ENCODE measurements around the gene MCM3. TPM values are rescaled to one million over a fixed set of nuclear protein-coding genes. Genes with fewer than 3 reads are reported as not detected.

MCM3 gene
- polyA plus RNA-seq, 1 of the 3 experiments (the other 2 are of a cell fraction), result 62.4 TPM

DNA sequence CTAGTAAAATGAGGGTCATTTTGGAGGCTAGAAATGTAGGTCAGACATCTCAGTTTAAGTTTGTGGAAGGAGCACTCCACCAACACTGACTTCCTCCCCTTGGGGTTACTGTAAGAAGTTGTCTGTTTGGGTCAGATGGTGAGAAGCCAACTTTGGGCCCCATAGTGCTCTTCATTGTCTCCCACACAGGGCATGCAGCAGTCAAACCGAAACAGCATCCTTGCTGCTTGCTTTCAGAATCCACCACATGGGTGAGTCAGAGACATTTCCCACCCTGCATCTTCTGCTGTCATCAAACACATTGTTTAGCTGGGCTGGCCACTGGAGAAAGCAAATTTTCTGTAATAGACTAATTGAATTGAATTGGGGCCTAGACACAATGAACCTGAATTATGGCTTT is 57.0 kb downstream of the MCM3 start (continued):
- TF ChIP-seq, protein P1, sequence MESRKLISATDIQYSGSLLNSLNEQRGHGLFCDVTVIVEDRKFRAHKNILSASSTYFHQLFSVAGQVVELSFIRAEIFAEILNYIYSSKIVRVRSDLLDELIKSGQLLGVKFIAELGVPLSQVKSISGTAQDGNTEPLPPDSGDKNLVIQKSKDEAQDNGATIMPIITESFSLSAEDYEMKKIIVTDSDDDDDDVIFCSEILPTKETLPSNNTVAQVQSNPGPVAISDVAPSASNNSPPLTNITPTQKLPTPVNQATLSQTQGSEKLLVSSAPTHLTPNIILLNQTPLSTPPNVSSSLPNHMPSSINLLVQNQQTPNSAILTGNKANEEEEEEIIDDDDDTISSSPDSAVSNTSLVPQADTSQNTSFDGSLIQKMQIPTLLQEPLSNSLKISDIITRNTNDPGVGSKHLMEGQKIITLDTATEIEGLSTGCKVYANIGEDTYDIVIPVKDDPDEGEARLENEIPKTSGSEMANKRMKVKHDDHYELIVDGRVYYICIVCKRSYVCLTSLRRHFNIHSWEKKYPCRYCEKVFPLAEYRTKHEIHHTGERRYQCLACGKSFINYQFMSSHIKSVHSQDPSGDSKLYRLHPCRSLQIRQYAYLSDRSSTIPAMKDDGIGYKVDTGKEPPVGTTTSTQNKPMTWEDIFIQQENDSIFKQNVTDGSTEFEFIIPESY (IDR thresholded peaks at IDR 0.05; ENCODE audit: borderline replicate concordance, low read depth), result no peak
- TF ChIP-seq FOXM1 (IDR thresholded peaks at IDR 0.05; ENCODE audit: low read depth) (no peak), MEF2A (IDR thresholded peaks at IDR 0.05; ENCODE audit: borderline replicate concordance, low read depth) (no peak), MXI1 (IDR thresholded peaks at IDR 0.05; ENCODE audit: low read depth, low read length) (no peak), EP300 (IDR thresholded peaks at IDR 0.05; ENCODE audit: borderline replicate concordance in 1 of 2, low read depth in 1 of 2, low read length in 1 of 2) (no peak), JUND (IDR thresholded peaks at IDR 0.05) (no peak)

DNA sequence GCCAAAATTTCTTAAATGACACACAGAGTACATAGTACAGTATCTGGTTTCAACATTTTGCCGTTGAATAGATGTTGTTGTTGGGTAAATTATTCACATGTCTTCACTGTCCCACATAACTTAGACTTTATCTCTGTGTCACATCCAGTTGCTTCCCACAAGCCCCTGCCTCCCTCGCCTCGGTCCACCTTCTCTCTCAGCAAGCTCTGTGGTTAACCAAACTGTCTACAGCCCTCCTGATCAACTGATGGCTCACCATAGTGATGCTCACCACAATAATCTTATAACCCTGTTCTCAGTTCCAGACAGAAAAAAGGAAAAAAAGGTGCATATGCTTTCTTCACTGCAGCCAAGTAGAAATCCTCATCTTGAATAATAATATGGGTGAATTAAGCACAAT is 63.2 kb downstream of the MCM3 start:
- CTCF ChIA-PET, result no interaction called here
- POLR2A ChIA-PET, result no interaction called here

DNA sequence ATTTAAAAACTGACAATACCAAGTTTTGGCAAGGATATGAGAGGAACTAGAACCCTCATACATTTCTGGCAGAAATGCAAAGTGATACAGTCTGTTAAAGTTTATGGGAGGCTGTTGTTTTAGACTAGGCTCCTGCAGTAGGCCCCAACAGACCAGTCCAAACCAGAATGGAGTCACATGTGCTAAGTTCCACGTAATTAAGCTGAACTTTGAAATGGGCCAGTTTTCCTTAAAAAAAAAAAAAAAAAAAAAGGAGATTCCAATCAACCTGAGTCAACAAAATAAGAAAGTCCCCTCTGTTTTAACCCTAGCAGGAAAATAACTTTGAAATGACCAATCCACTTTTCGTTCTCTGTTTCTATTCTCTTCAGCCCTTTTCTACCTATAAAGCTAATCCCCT is 66.8 kb downstream of the MCM3 start:
- Histone ChIP-seq H4K20me1 (ENCODE audit: insufficient read depth) (no peaks in the 10 kb centered on the region), H3K9me2 (no peaks in the 10 kb centered on the region), H3K4me2 (no peak overlapping the region), H3K4me1 (ENCODE audit: control insufficient read depth in 1 of 2, insufficient read depth in 2 of 2, low read depth in 1 of 2, low read length in 1 of 2) (no peaks in the 10 kb centered on the region), H3K27ac (ENCODE audit: low read depth in 2 of 2, low read length in 1 of 2) (no peak overlapping the region), H3K9me3 (no peaks in the 10 kb centered on the region), H3K36me3 (replicated peaks in 1 of 2; ENCODE audit: control insufficient read depth in 1 of 2, insufficient read depth in 2 of 2, low read length in 1 of 2) (no peaks in the 10 kb centered on the region), H3K4me3 (ENCODE audit: low read depth in 2 of 2, low read length in 1 of 2) (no peak overlapping the region), H3K79me2 (ENCODE audit: insufficient read depth) (no peaks in the 10 kb centered on the region), H3K9ac (no peak overlapping the region), H3F3A (replicated peaks; ENCODE audit: insufficient read depth) (no peaks in the 10 kb centered on the region), H3K27me3 (ENCODE audit: insufficient read depth) (no peaks in the 10 kb centered on the region; the same call in 1 of the 2 replicates), H2AFZ (ENCODE audit: low read depth) (no peak overlapping the region)
- ChIA-PET POLR2A (no interaction called here), CTCF (no interaction called here)
- 4% methylated on average over 2 of the region's 2 CpGs for WGBS (ENCODE audit: low lambda C conversion rate)
- no peak for DNase-seq
- TF ChIP-seq, protein P2, sequence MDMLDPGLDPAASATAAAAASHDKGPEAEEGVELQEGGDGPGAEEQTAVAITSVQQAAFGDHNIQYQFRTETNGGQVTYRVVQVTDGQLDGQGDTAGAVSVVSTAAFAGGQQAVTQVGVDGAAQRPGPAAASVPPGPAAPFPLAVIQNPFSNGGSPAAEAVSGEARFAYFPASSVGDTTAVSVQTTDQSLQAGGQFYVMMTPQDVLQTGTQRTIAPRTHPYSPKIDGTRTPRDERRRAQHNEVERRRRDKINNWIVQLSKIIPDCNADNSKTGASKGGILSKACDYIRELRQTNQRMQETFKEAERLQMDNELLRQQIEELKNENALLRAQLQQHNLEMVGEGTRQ (IDR thresholded peaks at IDR 0.05; ENCODE audit: borderline replicate concordance, low read depth, low read length), result no peak
- TF ChIP-seq YY1 (IDR thresholded peaks at IDR 0.05; ENCODE audit: low read depth) (no peak), RFX5 (IDR thresholded peaks at IDR 0.05; ENCODE audit: low read length) (no peak), FOSL2 (IDR thresholded peaks at IDR 0.05; ENCODE audit: borderline replicate concordance, low read depth) (no peak), CHD2 (IDR thresholded peaks at IDR 0.05; ENCODE audit: low read length, partially characterized antibody) (no peak), EZH2phosphoT487 (IDR thresholded peaks at IDR 0.05; ENCODE audit: borderline replicate concordance, low read depth) (no peak), EP300 (IDR thresholded peaks at IDR 0.05; ENCODE audit: borderline replicate concordance in 1 of 2, low read depth in 1 of 2, low read length in 1 of 2) (no peak)

More for the DNA sequence above, 63.2 kb downstream of the MCM3 start:
- no peak overlapping the region for H2AFZ ChIP-seq (ENCODE audit: low read depth)
- no peaks in the 10 kb centered on the region for H3K9me2 ChIP-seq
- no peak overlapping the region for H3K9ac ChIP-seq
- no peaks in the 10 kb centered on the region for H4K20me1 ChIP-seq (ENCODE audit: insufficient read depth)
- H3K79me2 ChIP-seq (ENCODE audit: insufficient read depth), result no peaks in the 10 kb centered on the region
- no peak overlapping the region for H3K4me2 ChIP-seq
- 2% methylated on average over 3 of the region's 3 CpGs for WGBS (ENCODE audit: low lambda C conversion rate)
- no peak for TF ChIP-seq TEAD4 (IDR thresholded peaks at IDR 0.05; ENCODE audit: borderline replicate concordance, insufficient read depth)
- TF ChIP-seq, protein P3, sequence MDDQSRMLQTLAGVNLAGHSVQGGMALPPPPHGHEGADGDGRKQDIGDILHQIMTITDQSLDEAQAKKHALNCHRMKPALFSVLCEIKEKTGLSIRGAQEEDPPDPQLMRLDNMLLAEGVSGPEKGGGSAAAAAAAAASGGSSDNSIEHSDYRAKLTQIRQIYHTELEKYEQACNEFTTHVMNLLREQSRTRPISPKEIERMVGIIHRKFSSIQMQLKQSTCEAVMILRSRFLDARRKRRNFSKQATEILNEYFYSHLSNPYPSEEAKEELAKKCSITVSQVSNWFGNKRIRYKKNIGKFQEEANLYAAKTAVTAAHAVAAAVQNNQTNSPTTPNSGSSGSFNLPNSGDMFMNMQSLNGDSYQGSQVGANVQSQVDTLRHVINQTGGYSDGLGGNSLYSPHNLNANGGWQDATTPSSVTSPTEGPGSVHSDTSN (IDR thresholded peaks at IDR 0.05), result no peak
- H3F3A ChIP-seq (replicated peaks; ENCODE audit: insufficient read depth), result no peaks in the 10 kb centered on the region
- H3K4me1 ChIP-seq (ENCODE audit: control insufficient read depth in 1 of 2, insufficient read depth in 2 of 2, low read depth in 1 of 2, low read length in 1 of 2), result no peaks in the 10 kb centered on the region
- H3K9me3 ChIP-seq, result no peaks in the 10 kb centered on the region
- H3K4me3 ChIP-seq (ENCODE audit: low read depth in 2 of 2, low read length in 1 of 2), result no peak overlapping the region; a peak in 1 of 4 replicates
- no peaks in the 10 kb centered on the region; the same call in 1 of the 2 replicates for H3K27me3 ChIP-seq (ENCODE audit: insufficient read depth)
- DNase-seq, result no peak
- H3K36me3 ChIP-seq (replicated peaks in 1 of 2; ENCODE audit: control insufficient read depth in 1 of 2, insufficient read depth in 2 of 2, low read length in 1 of 2), result no peaks in the 10 kb centered on the region
- H3K27ac ChIP-seq (ENCODE audit: low read depth in 2 of 2, low read length in 1 of 2), result no peak overlapping the region

All from SK-N-SH (cell line).